Hypothalamus (tissue), 51 donors: Measurements from ENCODE around the gene VSNL1.
"Not testable (repeated sequence)": the region's sequence is repeated elsewhere in the genome, so short reads cannot be mapped to it uniquely, and the experiment has no call there.

Experiments
- DNase-seq, 51 donors: peaks; one replicate each; lab custom pipeline; 2025; lab: John Stamatoyannopoulos, UW

The VSNL1 gene

GRCh38 chr2:17540813-17541530 is 476 bp downstream of the VSNL1 start:
- DNase-seq, result peak in 1 of 51 donors; percentile 68

GRCh38 chr2:17541531-17541950 is 1.0 kb downstream of the VSNL1 start:
- peak in 1 of 51 donors; percentile 48 for DNase-seq

DNA sequence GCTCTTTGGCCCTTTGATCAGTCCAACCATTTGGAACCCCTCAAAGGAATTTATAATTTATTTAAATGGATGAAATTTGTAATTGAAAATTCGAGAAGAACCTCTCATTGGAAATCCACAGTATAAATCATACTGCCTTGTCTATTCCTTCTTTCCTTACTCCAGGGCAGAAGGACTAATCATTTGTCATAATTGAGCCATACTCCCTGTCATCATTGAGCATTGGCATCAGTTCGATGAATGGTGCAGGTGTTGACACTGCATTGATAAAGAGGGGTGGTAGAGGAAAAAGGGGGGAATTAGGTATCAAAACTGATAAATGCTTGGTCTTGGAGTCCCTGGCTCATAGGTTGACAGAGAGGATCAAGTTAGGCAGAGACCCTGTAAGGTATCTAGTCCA is 2.0 kb downstream of the VSNL1 start:
- DNase-seq, result peak in 1 of 51 donors; percentile 50

GRCh38 chr2:17543131-17543660 is 2.7 kb downstream of the VSNL1 start:
- DNase-seq, result peak in 2 of 51 donors; percentile 9 to 50

DNA sequence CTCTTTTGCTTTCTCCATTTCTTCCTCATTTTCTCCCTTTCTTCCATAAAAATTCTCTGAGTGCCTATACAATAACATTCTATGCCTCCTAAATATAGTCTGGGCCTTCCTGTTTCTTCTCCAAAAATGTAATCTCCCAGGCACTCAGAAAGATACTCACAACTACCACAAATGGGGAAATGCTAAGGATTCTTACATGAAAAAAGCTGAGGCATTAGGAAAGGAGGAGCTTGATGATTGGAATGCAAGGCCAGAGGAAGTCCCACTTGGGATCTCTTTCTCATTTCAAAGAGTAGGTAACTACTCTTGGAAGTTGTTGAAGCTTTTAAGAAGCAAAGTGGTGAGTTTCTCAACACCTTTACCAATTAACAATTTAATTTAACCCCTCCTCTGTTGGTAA is 3.4 kb downstream of the VSNL1 start:
- no peak for DNase-seq

DNA sequence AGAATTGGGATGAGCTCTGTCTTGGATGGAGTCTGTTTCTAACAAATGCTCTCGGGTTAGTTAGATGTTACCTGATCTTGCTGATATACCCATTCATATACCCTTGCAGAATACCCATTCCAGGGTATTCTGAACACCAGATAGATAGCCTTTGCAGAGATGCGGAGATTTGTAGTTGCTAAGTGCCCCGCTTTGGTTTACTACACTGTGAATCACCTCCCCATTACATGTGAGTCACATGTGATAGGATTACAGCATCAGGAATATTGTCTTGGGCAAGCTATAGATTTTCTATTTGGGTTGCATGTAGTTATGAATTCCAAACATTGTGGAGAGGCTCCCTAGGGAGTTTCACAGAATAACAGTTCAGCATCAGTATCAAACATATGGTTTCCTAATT is 3.8 kb downstream of the VSNL1 start:
- DNase-seq, result no peak

DNA sequence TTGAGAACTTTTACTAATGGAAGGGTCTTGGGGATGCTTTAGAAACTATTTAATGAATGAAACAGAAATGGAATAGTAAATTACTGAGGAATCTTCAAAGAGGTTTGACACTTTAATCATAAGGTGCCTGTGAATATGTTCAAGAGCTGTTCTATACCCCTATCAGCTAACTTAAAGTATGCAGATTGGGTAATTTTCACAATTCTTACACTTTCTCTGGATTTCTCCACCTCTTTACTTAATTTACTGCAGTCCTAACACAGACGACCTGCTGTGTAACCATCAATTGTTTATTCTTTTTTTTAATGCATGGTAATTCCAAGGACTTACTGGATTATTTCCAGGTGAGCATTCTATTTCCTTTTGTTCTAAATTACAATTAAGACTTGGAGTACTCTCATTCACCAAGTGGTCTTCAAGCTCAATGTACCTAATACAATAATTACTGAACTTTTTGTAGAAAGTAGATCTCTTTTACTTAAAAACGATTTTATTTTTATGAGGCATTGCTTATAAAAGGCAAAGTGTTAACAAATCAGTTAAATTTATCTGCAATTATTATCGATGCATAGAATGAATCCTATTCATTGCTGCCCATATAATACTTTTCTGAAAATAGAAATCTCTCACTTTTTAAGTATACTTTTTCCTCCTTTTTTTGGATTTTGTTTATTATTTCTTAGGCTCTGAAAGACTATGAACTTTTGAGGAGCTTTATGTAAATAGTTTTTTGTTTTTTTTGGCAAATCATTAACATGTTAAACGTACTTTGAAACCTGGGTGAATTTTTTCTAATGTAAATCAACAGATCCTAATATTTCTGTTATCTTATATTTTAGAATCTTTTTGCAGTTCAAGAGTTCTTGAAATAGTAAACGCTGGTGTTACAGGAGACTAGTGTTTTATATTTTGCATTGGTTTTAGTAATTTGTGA is 5.5 kb downstream of the VSNL1 start:
- no peak for DNase-seq

DNA sequence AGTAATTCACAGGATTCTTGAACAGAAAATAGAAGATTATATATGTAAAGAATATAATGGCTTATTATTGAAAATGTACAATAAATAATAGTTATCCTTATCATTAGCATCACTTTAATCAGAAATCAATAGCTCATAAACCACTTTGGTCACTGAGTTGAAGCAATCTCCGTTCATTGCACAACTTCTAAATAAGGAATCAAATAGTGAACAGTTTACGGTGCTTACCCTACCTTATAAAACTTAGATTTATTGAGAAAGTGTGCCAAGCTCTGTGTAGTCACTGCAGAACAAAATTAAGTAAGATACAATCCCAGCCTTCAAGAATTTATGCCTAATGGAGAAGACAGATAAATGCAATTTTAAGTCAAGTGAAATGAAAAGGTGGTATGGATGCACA is 6.7 kb downstream of the VSNL1 start:
- DNase-seq, result no peak

GRCh38 chr2:17547737-17548136 is 7.2 kb downstream of the VSNL1 start:
- DNase-seq, result no peak

DNA sequence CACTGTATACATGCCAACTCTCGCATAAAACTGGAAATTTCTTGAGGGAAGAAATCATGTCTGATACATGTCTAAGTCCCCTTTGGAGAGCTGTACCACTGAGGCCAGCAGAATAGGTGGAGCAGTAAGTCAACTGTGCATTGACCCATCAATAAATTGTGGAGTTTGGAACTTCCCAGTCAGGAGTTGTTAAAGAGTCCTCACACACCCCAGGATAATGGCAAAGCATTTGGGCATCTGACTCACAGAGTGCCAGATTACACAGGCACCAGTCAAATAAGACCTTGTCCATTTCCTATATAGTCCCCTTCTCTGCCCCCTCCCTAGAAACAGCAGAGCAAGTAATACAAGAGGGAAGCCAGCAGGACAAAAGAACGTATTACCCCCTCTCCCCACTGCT is 10.4 kb downstream of the VSNL1 start:
- no peak for DNase-seq

- DNase-seq, result no peak
Measured at GRCh38 chr2:17555150-17555549, 14.7 kb downstream of the VSNL1 start.

- no peak for DNase-seq
Measured at GRCh38 chr2:17557596-17557995, 17.1 kb downstream of the VSNL1 start.

GRCh38 chr2:17558053-17558452 is 17.6 kb downstream of the VSNL1 start:
- no peak for DNase-seq

DNA sequence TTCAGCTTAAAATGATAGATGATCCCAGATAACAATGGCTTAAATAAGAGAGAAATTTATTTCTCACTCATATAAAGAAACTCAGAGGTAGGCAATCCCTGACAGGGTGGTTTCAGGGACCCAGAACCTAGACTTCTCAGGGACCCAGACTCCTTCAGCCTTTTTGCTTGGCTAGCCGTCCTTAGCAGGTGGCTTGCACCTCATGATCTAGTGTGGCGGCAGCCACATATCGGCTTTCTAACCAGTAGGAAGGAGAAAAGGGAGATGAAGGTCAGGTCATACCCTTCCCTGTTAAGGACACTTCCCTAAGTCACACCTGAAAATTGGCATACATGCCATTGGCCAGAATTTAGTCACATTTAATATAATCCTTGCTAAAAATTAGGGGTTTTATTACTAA is 18.4 kb downstream of the VSNL1 start:
- DNase-seq, result no peak

DNA sequence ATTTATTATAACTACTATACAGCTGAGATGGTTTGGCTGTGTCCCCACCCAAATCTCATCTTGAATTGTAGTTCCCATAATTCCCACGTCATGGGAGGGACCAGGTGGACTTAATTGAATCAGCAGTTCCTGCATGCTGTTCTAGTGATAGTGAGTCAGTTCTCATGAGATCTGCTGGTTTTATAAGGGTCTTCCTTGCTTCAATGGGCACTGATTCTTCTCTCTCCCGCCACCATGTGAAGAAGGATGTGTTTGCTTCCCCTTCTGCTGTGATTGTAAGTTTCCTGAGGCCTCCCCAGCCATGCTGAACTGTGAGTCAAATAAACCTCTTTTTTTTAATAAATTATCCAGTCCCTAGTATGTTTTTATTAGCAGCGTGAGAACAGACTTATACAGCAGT is 25.2 kb downstream of the VSNL1 start:
- DNase-seq, result not testable (repeated sequence)

GRCh38 chr2:17571681-17572080 is 31.2 kb downstream of the VSNL1 start:
- DNase-seq, result no peak

DNA sequence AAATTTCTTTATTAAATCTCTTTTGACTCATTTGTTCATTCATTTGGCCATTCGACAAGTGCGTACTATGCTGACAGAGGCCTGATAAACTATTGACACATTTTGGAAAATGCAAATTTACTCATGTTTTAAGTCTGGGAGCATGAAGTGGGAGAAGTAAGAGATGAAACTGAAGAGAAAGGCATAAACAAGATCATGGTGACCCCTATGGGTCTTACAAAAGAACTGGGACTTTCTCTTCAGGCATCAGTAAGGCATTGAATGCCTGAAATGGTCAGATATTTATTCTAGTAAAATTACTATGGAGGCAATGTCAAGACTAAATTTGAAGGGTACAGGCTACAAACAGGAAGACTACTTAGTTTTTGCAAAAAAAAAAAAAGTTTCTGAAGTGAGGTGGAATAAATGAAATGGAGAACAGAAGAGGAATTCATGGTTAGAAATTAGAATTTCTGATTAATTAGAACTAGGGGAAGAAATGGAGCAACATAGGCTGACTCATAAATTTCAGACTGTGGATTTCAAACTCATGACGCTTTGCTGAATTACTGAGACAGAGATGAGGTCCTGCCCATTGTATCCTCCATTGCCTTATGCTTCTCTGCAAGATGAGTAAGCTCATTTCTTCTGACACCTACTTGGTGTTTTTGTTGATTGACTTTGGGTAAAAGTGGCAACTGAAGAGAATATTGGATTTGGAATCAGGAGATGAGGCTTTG is 32.7 kb downstream of the VSNL1 start:
- no peak for DNase-seq

GRCh38 chr2:17573804-17574175 is 33.3 kb downstream of the VSNL1 start:
- DNase-seq, result no peak

DNA sequence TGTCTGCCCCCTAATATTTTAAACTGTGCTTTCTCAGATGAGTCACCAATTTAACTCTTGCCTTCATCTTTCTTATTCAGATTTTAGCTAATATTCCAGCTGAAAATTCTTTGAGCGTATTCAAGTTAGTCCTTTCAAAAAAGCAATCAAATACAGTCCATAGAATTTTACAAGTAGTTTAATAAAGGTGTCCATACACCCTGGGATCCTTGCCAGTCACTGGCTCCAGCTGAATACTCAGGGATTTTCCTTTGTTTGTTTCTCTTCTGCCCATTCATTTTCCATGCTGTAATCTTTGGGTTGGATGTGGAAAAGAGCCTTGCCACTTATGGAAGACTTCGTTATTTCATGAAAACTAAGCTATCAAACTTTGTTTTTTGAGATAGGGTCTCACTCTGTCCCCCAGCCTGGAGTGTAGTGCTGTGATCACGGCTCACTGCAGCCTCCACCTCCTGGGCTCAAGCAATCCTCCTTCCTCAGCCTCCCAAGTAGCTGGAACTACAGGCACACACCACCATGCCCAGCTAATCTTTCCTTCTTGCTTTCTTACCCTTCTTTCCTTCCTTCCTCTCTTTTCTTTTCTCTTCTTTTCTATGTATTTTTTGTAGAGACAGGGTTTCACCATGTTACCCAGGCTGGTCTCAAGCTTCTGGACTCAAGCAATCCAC is 34.0 kb downstream of the VSNL1 start:
- no peak for DNase-seq

- no peak for DNase-seq
Measured at GRCh38 chr2:17576802-17577201, 36.3 kb downstream of the VSNL1 start.
